ENCODE data around the gene PRPF8.
"Not testable (repeated sequence)": the region's sequence is repeated elsewhere in the genome, so short reads cannot be mapped to it uniquely, and the experiment has no call there.

Gene PRPF8

GRCh38 chr17:1716076-1716911 is 31.6 kb upstream of the PRPF8 start:
- peak; percentile 99 for DNase-seq (ENCODE audit: low spot score)

- peak; percentile 25 for DNase-seq (ENCODE audit: low spot score)
Measured at GRCh38 chr17:1715803-1716075, 31.1 kb upstream of the PRPF8 start.

GRCh38 chr17:1714980-1715802 is 30.5 kb upstream of the PRPF8 start:
- peak; percentile 93 for DNase-seq (ENCODE audit: low spot score)

- peak; percentile 96 for DNase-seq (ENCODE audit: low spot score)
Measured at GRCh38 chr17:1714427-1714979, 29.8 kb upstream of the PRPF8 start.

GRCh38 chr17:1713878-1714426 is 29.3 kb upstream of the PRPF8 start:
- DNase-seq (ENCODE audit: low spot score): peak; percentile 23

GRCh38 chr17:1713160-1713877 is 28.7 kb upstream of the PRPF8 start:
- no peak for DNase-seq (ENCODE audit: low spot score)

GRCh38 chr17:1712271-1712670 is 27.6 kb upstream of the PRPF8 start:
- DNase-seq (ENCODE audit: low spot score): no peak

- no peak for DNase-seq (ENCODE audit: low spot score)
Measured at GRCh38 chr17:1711804-1712203, 27.1 kb upstream of the PRPF8 start.

- no peak for DNase-seq (ENCODE audit: low spot score)
Measured at GRCh38 chr17:1710807-1711553, 26.3 kb upstream of the PRPF8 start.

- peak; percentile 94 for DNase-seq (ENCODE audit: low spot score)
Measured at GRCh38 chr17:1709971-1710806, 25.5 kb upstream of the PRPF8 start, which contains the start of gene TLCD2. TSS of gene TLCD2 (minus strand) at chr17:1710377. CDS start at chr17:1710242, 135 bp downstream.

GRCh38 chr17:1709403-1709951 is 24.8 kb upstream of the PRPF8 start:
- DNase-seq (ENCODE audit: low spot score): peak; percentile 51

- DNase-seq (ENCODE audit: low spot score): not testable (repeated sequence)
Measured at GRCh38 chr17:1708791-1709346, 24.2 kb upstream of the PRPF8 start.

- DNase-seq (ENCODE audit: low spot score): no peak
Measured at GRCh38 chr17:1707107-1707506, 22.4 kb upstream of the PRPF8 start.

- DNase-seq (ENCODE audit: low spot score): no peak
Measured at GRCh38 chr17:1705004-1705403, 20.3 kb upstream of the PRPF8 start.

GRCh38 chr17:1703063-1703462 is 18.4 kb upstream of the PRPF8 start:
- DNase-seq (ENCODE audit: low spot score): no peak

- DNase-seq (ENCODE audit: low spot score): not testable (repeated sequence)
Measured at GRCh38 chr17:1699891-1700290, 15.2 kb upstream of the PRPF8 start.

- no peak for DNase-seq (ENCODE audit: low spot score)
Measured at GRCh38 chr17:1697681-1698080, 13.0 kb upstream of the PRPF8 start.

GRCh38 chr17:1695365-1695764 is 10.7 kb upstream of the PRPF8 start:
- no peak for DNase-seq (ENCODE audit: low spot score)

- DNase-seq (ENCODE audit: low spot score): no peak
Measured at GRCh38 chr17:1693339-1693738, 8.7 kb upstream of the PRPF8 start.
